MV-4-11 (cell line): ENCODE measurements around the gene MYO19.

Source experiments
- DNase-seq: peaks from one replicate; lab custom pipeline; 2025; lab: John Stamatoyannopoulos, UW

The MYO19 gene, protein sequence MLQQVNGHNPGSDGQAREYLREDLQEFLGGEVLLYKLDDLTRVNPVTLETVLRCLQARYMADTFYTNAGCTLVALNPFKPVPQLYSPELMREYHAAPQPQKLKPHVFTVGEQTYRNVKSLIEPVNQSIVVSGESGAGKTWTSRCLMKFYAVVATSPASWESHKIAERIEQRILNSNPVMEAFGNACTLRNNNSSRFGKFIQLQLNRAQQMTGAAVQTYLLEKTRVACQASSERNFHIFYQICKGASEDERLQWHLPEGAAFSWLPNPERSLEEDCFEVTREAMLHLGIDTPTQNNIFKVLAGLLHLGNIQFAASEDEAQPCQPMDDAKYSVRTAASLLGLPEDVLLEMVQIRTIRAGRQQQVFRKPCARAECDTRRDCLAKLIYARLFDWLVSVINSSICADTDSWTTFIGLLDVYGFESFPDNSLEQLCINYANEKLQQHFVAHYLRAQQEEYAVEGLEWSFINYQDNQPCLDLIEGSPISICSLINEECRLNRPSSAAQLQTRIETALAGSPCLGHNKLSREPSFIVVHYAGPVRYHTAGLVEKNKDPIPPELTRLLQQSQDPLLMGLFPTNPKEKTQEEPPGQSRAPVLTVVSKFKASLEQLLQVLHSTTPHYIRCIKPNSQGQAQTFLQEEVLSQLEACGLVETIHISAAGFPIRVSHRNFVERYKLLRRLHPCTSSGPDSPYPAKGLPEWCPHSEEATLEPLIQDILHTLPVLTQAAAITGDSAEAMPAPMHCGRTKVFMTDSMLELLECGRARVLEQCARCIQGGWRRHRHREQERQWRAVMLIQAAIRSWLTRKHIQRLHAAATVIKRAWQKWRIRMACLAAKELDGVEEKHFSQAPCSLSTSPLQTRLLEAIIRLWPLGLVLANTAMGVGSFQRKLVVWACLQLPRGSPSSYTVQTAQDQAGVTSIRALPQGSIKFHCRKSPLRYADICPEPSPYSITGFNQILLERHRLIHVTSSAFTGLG

DNA sequence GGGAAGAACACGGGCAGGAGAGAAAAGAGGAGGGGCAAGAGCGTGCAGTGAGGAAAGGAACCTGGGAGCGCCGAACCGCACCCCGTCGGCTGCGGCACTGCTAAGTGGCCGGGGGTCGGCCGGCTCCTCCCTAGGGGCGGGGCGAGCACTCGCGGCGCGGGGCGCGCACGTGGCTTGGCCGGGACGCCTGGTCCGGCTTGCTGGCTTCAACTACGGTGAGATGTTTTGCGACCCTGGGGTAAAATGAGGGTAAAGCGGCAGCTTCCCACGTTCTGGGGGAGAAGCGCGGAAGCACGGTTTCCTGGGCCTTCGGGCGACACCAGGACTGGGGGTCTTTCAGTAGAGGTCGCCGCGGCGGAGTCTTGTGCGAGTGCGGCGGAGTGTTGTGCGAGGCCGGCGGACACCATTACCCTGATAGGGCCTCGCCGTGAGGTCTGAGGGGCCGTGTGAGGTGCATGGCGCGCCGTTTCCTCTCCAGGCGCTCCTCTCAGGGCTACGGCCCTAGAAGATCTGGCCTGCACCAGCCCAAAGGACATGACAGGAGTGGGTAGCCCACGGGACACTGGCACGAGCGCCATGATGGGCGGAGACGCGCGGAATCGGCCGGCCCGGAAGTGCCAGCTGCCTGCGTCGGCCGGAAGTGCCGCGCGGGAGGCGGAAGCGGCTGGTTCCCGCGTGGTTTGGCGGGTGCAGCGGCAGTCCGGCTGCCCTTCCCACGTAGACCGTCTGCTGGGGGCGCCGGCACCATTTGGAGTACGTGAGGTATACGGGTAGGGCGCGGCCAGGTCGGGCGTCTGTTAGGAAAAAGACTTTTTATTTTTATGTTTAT is at the start of gene MYO19, which contains the start of gene PIGW:
MYO19 (minus strand) TSS at position 29 of the 829 bp plus-strand sequence. CDS start 2,330 bp downstream, outside the sequence.
PIGW (plus strand) TSS at position 148 of the 829 bp plus-strand sequence. CDS start 2,115 bp downstream, outside the sequence.
- DNase-seq: peak; percentile 87

DNA sequence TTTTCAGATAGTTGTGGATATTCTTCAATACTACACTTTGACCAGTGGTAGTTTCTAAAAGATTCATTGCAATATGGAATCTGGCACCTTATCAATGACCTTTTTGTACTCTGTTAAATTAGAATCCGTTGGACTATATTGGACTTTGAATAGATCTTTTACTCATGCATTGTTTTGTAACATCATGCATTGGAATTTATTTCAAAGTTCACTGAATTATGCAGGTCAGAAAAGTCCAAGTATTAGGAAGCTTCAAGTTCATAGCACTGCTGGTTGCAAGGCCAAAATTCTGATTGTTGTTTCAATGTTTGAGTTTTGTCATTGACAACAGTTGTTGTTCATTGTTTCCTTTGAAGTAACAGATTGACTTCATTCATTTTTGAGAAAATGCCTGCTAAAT is 49.1 kb upstream of the MYO19 start:
- no peak for DNase-seq

DNA sequence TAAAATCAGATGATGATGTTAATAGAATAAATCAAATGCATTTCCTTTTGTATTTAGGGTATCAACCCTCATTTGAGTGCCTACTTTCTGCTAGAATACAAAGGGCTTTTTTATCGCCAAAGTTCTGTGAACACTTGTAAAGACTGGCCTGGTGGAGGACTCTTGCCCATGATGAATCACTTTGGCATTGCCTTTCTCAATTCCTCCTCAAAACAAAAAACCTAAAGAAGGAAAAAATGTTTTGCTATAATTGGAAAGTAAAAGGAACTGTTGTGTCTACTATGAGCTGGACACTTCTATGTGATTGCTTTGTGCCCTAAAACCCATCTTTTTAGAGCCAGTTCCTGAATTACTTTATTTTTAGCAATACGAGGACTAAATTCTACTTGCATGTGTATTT is 44.0 kb upstream of the MYO19 start:
- DNase-seq: peak; percentile 60

DNA sequence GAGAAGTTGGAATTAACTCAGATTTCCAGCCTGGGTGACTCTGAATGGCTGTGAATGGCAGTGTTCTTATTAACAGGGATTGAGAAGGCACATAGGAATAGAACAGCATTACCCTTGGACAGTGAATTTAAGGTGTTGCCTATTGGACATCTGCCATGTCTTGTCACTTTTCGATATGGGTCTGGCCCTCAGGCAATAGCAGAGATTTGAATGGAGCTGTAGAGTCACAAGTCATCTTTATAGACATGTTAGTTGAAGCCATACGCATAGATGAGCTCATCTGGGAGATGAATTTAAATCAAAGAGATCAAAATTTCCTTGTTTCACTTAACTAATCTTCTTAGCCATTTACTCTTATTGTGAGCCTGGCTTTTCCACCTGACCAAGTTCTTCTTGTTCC is 42.1 kb upstream of the MYO19 start:
- DNase-seq: no peak

DNA sequence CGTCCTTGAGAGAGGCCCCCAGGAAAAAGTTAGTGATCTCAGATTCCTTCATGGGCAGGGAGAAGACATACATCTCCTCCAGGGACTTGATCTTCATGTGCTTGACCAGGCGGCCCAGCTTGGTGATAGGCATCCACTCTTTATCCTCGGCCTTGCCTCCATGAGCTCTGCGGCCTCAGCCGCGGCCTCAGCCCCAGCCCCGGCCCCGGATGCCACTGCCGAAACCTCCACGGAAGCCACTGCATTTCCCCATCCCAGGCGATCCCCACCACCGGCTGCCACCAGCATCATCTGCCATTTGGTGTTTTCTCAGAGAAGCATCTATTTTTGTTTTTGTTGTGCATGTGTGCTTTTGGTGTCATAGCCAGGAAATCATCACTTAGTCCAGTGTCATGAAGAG is 40.4 kb upstream of the MYO19 start:
- DNase-seq: no peak

DNA sequence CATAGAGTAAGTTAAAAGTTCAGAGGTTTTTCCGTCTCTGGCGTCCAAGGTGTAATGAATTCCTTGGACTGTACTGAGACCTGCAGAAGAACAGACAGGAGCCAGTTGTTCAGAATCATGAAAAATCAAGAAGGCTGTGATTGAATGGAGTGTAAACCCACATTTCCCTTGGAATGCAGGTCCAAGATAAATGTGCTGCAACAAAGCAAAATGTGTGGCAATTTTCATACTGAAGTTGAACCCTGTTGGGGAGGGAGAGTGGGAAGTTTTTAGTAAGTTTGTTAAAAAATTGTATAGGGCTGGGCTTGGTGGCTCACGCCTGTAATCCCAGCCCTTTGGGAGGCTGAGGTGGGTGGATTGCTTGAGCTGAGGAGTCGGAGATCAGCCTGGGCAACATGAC is 31.4 kb upstream of the MYO19 start:
- no peak for DNase-seq

DNA sequence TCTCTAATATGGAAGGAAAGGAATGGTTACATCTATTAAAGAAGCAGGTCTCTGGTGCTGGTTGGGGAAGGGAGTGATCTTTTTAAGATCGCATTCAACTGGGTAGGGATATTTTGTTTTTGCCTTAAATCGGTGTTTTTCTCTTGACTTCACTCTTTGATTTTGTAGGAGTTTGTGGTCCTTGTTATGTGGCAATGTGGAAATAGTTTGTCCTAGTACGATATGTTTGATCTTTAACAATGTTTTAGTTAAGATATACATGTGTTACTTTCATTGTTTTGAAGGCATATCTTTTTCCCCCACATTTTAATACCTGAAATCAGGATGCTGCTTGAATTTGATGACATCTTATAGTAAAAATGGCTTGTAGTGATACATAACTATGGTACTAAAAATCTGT is 18.8 kb upstream of the MYO19 start:
- DNase-seq: no peak

DNA sequence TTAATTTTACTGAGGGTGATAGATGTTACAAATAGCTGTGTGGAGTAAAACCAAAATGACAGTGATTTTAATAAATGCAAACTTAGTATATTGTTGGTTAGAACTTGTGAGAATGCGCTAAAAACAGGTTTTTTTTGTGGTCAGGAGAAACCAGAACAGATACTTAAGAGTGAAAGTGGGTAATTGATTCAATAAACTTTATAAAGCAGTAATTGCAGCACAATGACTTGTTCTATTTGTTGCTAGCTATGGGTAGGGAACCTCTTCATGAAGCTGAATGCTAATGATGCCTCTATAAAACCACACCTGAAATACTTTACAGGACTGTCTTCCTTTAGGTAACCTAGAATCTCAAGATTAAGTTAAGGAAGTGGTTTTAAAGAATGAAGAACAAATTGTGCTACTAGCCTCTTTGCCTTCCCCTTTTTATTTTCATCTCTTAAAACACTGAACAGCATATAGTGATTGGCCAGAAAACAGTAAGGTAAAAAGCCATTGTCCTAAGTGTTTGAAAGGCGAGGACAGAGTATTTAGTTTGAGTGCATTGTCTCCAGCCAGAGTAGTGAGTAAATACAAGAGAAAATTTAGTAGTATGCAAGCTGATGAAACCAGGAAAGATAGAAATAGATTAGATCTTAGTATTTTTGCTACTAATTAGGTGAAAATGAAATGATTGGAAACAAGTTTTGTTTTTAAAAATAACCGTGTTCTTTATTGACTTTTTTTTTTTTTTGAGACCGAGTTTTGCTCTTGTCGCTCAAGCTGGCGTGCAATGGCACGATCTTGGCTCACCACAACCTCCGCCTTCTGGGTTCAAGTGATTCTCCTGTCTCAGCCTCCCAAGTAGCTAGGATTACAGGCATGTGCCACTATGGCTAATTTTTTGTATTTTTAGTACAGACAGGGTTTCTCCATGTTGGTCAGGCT is 16.1 kb upstream of the MYO19 start:
- peak; percentile 81 for DNase-seq

DNA sequence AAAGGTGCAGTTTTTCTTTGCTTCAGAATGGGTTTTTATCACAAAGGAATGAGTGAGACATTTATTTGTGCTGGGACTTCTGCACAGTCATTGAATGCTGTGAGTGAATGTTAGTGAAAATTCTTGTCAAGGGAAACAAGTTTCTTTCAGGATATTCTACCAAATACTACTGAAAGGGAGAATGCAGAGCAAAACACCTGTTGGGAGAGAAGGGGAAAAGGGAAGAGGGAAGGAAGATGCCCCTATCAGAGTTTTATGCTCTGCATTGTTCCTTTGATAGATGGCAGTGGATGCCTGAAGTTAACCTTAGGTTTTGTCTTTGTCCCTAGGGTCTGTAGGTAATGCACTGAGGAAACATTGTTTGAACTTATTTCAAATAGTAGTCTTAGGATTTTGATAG is 13.1 kb upstream of the MYO19 start:
- no peak for DNase-seq

DNA sequence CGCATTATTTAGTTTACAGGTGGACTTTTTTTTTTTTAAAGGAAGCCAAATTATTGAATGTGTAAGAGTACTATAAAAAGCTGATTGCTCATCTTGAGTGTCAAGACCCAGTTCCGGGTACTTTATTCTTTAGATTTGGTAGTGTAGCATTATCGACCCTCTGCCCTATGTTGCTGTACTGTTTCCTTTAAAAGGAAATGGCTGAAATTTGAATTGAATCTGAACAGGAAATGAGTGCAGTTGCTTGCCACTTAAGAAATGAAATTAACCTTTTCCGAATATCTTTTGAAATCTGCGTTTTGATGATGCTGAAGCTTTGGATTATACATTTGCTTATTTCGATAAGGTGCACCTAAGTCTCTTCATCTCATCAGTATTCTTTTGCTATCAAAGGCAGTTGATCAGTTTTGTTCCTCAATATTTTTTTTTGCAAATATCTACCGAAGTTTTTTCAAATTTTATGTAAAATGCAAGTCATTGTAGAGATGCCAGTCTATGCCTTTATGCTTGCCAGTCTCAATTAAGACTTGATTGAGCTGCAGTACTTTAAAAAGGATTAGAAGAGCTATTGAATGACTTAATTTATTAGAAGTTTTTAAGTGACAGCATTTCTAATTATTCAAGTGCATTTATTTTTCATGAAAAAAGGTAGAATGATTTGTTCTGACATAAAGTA is 11.9 kb upstream of the MYO19 start:
- DNase-seq: no peak

DNA sequence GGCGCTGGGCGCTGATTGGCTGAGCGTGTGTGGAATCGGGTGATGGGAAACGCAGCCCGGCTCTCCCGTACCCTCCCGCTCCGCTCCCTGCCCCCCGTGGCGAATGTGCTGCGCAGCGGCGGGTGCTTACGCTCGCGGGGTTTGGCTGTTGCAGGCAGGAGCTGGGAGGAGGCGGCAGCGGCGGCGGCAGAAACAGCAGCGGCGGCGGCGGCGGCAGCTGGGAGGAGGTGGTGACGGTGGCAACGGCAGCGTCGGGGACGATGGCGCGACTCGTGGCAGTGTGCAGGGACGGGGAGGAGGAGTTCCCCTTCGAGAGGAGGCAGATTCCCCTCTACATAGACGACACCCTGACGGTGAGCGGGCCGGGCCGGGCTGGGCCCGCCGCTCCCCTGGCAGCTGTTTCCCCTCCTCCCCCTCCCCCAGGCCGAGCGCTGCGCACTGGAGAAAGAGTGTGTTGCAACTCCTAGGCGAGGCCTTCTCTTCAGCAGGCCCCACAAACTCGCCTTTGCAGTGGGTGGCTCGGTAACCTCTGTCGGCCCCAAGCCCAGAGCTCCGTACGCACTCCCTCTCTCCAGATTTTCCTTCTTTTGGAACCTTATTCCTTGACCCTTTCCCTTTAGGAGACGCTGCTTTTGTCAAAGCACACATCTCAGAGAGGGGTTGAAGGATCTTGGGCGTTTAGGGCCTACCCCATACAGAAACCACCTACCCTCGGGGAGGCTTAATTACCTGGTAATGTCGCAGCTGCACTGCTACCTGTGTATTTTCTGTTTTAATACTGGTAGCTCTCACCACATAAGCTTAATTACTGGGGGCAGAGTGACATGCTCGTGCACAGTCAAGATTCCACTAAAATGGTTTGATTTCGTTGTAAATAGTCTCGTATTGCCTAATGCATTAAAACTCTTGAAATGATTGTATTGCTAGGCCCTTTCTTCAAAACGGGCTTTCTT is 11.1 kb upstream of the MYO19 start:
- DNase-seq: peak; percentile 92

DNA sequence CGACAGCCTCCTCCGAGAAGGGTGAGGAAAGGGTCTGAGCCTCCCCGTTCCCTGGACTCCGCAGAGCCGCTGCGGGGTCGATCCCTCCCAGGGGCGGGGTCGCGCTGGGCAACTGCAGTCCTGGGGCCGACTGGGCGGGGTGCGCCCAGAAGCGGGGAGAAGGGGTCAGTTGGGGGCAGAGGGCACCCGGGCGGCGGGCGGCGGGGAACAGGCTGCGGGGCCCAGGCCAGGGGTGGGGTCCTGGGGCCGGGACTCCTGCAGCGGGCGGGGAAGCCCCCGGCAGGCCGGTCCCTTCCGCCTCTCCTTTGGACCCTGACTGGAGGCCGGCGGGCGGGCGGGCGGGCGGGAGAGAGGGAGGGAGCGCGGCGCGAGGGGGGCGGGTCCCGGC is 10.4 kb upstream of the MYO19 start:
- DNase-seq: no peak

DNA sequence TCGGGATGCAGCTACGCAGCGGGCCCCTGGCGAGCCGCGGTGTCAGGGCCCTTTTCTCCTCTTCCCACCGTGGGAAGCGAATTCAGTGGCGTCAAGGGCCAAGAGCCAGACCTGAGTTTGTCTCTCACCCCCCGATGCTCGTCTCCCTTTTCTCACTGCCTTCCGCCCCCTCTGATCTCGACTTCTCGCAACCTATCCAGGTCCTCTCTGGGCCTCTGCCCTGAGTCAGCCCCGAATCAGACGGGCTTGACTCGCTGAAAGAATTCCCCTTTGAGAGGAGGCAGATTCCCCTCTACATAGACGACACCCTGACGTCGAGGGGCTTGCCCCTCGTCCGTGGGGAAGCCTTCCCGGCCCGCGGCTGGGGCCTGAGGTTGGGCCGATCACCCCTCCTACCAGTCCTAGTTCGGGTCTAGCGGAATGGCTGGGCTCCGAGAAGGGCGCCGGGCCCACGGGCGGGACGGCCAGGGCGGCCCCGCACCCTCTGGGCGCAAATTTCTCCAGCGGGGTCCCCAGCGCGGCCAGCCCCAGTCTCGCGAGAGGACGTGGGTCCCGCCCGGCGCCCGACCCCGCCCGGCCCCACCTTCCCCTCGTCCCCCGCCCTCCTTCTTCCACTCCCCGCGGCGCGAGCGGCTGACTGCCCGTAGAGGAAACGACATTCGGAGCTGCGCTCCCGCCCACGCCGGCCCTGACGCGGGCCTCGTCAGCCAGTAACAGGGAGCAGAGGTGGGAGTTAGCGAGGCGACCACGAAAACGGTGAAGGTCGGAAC is 9.8 kb upstream of the MYO19 start, which contains the start of gene GGNBP2:
GGNBP2 (plus strand) TSS at position 613 of the 770 bp plus-strand sequence. CDS start 806 bp downstream, outside the sequence.
- DNase-seq: peak; percentile 85

DNA sequence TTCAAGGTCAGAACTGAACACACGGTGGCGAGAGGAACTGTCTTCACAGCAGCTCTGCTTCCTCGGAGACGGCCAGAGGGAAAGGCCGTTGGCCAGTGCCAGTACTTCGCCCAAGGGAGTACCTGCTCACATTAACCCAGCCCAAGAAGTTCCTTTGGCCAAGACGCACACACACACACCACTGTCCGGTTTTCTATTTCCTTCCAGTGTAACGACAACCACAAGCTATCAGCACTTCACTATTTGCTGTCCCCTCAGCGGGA is 9.3 kb upstream of the MYO19 start:
- DNase-seq: peak; percentile 67

DNA sequence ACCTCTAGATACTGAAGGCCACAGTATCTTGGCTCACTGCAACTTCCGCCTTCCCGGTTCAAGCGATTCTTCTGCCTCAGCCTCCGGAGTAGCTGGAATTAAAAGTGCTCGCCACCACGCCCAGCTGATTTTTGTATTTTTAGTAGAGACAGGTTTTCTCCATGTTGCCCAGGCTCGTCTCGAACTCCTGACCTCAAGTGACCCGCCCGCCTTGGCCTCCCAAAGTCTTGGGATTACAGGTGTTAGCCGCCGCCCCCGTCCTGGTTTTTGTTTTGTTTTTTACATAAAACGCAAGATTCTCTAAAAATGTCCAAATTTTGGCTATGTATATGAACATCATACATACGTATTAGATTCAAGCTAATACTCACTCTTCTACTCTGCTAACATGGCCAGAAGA is 8.1 kb upstream of the MYO19 start:
- DNase-seq: no peak

DNA sequence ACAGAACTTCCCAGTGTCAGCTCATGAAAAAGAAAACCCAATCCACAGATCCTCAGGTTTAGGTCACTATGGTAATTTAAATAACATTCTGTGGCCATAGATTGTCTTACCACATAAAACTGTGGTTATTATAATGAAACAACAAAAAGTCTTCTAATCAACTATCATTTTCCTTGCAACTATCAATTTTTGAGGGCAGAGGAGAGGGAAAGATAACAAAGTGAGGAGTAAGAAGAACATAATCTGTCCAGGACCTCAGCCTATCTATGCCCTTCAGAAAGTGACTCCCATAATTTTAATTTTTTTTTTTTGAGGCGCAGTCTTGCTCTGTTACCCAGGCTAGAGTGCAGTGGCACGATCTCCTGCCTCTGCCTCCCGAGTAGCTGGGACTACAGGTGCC is 6.0 kb upstream of the MYO19 start:
- DNase-seq: no peak

DNA sequence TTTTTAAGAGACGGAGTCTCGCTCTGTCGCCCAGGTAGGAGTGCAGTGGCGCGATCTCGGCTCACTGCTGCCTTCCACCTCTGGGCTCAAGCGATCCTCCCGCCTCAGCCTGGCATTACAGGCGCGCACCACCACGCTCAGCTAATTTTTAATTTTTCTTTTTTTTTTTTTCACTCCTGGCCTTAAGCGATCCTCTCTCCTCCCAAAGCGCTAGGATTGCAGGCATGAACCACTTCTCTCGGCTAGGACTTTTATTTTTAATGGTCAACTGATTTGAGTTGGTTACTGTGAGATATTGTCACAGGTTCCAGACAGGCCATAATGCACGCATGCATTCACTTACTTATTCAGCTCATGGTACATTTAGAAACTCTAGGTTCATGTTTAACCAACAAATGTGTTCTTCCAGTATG is 1.0 kb upstream of the MYO19 start:
- DNase-seq: no peak
